B cell (primary cell): Measurements from ENCODE around the gene PBOV1.

Experiments used
- CTCF ChIP-seq: fragments of 200-600 bp; IDR thresholded peaks from one replicate; pipeline ENCODE4 v1.8.0; 2022; ENCODE audit warnings: antibody characterized with exemption, mild to moderate bottlenecking
- EZH2 ChIP-seq: IDR thresholded peaks from 2 replicates; pipeline ENCODE4 v1.6.1; 2012; ENCODE audit warnings: borderline replicate concordance, low read depth, mild to moderate bottlenecking, moderate library complexity, low read length; ENCODE audit not compliant: insufficient read depth, poor library complexity, severe bottlenecking

- TF ChIP-seq CTCF (no peak), EZH2 (no peak)
Measured at GRCh38 chr6:138218449-138218848, at the start of gene PBOV1.
